ENCODE results near the gene NAPA.

Gene NAPA

GRCh38 chr19:47450478-47450877 lies 64.4 kb downstream of the NAPA start:
- no peak for DNase-seq

- DNase-seq, result no peak
These were observed 66.5 kb downstream of the NAPA start for GRCh38 chr19:47448360-47448727.

GRCh38 chr19:47447470-47448359 lies 67.1 kb downstream of the NAPA start:
- no peak for DNase-seq

- DNase-seq, result no peak
These were observed 68.1 kb downstream of the NAPA start for GRCh38 chr19:47446534-47447469.

GRCh38 chr19:47445937-47446402 lies 68.9 kb downstream of the NAPA start:
- no peak for DNase-seq

GRCh38 chr19:47445527-47445926 lies 69.3 kb downstream of the NAPA start:
- DNase-seq, result no peak

GRCh38 chr19:47444388-47444821 lies 70.5 kb downstream of the NAPA start:
- no peak for DNase-seq

- no peak for DNase-seq
These were observed 71.5 kb downstream of the NAPA start for GRCh38 chr19:47443331-47443730.

- DNase-seq, result no peak
These were observed 76.1 kb downstream of the NAPA start for GRCh38 chr19:47438793-47439220.

All from right hindlimb (tissue), 1 donor.